Activated T-cell treated with anti-CD3 and anti-CD28 coated beads for 1 hour (primary cell): ENCODE results near the gene KIF26B.

ENCODE experiments used
- DNase-seq: peaks from one replicate; pipeline ENCODE4 v3.0.0-alpha.2; 2020; ENCODE audit warnings: low read depth

KIF26B gene

GRCh38 chr1:245512980-245513578 lies 358.3 kb downstream of the KIF26B start:
- no peak for DNase-seq

GRCh38 chr1:245516284-245516759 lies 361.5 kb downstream of the KIF26B start:
- DNase-seq, result no peak

DNA sequence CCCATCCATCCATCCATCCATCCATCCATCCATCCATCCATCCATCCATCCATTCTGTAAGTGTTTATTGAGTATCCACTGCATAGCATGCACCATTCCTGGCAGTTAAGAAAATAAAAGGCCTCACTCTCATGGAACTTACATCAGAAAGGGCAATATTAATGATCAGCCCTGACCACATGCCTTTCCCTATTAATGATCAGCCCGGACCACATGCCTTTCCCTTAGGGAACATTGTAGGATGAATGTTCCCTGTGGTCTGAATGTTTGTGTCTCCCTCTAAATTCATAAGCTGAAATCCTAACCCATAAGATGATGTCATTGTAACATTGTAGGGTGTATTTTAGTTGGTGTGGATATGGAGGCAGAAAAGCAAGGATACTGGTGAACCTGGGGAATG lies 365.8 kb downstream of the KIF26B start:
- no peak for DNase-seq

DNA sequence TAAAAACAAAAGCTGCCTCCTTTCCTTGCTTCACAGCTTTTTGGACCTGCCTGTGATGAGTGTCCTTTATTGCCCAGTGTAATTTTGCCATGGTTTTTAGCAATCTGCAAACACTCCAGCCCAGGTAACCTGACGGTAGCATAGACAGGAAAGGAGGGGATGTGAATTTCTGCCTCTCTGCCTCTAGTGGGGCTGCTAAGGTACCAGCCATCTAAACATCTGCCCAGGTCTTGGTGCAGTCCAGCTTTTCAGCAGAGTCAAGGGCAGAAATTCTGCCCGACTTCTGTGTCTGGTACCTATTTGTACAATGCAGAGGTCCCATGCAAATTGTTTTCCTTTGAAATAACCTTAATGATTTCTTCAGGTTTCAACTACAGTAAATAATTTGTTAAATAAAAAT lies 371.4 kb downstream of the KIF26B start:
- no peak for DNase-seq

- DNase-seq, result no peak
Measured at GRCh38 chr1:245528258-245528635, 373.5 kb downstream of the KIF26B start.

DNA sequence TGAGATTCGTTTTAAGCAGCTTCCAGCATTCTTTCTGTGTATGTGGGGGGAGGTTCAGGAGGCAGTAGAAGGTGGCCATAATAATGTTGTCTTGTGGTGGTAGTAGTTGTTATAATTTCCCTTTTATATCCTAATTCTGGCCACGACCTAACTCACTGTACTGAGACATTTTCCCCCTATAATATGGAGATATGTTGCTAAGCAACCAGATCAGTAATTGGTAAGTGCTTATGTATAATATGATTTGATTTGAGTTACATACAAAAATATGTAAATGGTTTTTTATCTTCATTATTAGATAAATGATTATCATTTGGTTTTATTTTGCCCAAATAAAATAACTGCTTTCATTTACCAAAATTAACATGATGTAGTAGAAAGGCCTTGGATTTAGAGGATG lies 376.2 kb downstream of the KIF26B start:
- no peak for DNase-seq

GRCh38 chr1:245537992-245538391 lies 383.2 kb downstream of the KIF26B start:
- no peak for DNase-seq

DNA sequence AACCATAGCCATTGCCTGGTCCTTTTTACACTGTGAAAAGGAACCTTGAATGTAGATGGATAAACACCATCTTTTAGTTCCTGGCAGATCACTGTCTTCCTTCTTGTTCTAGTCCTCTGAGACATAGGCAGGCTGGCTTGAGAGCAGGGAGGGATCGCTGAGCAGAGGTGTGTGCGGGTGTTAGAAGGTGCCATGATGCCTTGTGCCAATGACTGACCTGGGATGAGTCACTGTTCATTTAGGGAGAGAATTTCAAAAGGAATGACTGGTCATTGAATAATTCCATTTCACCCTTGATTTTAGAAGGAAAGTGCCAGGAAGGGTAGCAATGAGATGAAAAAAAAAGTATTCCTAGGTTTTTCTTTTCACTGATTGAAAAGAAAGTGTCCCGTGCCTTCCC lies 383.9 kb downstream of the KIF26B start:
- DNase-seq, result no peak

DNA sequence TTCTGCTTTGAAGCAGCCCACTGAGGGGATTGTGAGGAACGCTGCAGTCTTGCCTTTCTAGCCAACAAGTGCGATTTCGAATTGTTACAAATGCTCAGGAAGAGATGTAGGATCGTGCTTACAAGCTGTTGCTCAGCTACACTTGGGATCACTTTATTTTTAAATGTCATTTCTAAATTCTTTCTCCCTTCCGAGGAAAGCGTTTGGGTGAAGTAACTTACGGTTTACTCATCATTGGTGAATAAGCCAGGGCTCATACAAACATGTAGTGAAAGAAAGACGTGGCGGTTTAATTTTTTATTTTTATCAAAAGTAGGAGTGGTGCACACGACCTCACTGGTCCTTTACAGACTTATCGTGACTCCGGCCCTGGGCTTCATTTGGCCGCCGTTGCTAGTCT lies 386.6 kb downstream of the KIF26B start:
- no peak for DNase-seq

- no peak for DNase-seq
Measured at GRCh38 chr1:245542365-245542764, 387.6 kb downstream of the KIF26B start.

- DNase-seq, result no peak
Measured at GRCh38 chr1:245544236-245544635, 389.5 kb downstream of the KIF26B start.

DNA sequence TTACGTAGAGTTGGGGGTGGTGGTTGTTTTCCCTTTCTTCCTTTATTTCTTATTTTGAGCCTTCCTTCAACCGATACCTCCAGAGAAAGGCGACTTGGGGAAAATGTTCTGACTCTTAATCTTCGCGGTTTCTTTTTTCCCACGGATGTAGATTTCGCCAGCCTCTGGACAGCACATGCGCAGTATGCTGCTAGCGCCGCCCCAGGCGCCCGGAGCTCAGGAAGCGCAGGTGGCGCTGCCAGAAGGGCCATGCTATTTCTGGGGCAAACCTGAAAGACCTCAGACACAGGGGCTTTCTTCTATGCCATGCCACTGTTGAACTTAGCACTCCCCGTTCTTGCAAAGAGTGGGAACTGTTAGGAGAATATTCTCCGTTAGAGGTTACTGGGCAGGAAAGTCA lies 392.1 kb downstream of the KIF26B start:
- DNase-seq, result no peak

GRCh38 chr1:245549996-245550719 lies 395.4 kb downstream of the KIF26B start:
- no peak for DNase-seq

- DNase-seq, result no peak
Measured at GRCh38 chr1:245550720-245551043, 395.9 kb downstream of the KIF26B start.

DNA sequence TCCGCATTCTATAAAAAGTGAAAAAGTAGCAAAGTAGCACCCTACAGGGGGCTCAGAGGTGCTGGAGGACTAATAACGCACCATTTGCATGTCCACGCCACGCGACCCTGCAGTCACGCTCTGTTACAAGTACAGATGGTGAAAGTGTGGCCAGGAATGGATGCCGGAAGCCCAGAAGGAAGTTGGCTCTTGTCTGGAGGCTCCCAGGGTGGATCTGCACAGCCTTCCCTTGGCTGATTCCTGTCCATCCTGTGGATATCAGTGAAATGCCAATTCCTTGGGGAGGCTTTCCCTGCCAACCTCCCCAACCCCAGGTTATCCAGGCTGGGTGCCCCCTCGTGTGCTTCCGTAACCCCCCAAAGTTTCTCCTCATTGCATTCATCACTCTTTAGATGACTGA lies 396.8 kb downstream of the KIF26B start:
- DNase-seq, result no peak

DNA sequence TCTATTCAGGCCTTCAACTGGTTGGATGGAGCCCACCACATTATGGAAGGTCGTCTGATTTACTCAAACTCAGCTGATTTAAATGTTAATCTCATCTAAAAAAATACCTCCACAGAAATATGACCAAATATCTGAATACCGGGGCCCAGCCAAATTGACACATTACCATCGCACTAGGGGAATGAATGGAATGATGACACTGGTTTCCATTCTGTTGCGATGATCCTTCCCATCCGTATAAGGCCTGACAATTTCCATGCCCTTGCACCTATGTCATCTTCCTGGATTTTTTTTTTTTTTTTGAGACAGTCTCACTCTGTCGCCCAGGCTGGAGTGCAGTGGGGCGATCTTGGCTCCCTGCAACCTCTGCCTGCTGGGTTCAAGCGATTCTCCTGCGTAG lies 397.5 kb downstream of the KIF26B start:
- no peak for DNase-seq

- DNase-seq, result no peak
Measured at GRCh38 chr1:245556057-245556456, 401.3 kb downstream of the KIF26B start.

DNA sequence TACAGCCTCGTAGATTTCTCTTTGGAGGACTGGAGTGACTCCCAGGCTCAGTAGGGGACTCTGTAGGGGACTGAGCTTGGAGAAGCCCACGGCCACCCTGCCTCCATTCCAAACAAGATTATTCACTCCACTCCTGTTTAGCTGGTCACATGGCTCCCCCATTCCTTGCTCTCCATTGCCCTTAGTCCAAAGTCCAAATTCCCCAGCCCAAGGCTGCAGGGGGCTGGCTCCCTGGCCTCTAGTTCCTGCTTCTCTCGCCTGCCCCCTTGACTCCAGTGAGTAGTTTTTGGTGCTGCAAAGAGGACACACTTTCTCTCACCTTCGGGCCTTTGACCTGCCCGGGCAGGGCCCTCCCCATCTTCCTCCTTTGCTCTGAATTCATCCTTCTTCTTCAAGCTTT lies 403.3 kb downstream of the KIF26B start:
- DNase-seq, result no peak

- no peak for DNase-seq
Measured at GRCh38 chr1:245560316-245560859, 405.6 kb downstream of the KIF26B start.

DNA sequence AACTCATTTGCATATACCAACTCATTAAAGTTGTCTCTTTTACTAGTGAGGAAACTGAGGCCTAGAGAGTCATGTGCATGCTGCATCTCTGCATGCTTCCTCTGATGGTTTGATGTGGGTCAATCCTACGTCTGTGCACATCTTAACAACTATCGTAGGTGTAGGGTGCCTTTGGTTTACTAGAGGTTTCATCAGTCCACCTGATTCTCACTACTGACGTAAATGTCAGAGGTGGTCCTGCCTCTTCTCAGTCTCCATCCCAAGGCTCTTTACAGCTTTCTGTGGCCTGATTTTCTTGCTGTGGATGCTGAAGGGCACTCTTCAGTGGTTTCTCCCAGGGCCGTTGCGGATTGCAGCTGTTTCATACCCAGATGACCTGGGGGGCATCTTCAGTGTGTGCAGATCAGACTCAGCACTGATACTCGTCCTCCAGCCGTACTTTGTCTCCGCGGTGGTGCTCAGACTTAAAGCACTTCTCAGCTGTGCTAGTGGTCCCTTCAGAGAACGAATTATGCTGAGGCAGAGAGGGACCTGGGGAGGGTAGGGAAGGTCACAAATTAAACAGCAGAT lies 407.0 kb downstream of the KIF26B start:
- DNase-seq, result no peak

DNA sequence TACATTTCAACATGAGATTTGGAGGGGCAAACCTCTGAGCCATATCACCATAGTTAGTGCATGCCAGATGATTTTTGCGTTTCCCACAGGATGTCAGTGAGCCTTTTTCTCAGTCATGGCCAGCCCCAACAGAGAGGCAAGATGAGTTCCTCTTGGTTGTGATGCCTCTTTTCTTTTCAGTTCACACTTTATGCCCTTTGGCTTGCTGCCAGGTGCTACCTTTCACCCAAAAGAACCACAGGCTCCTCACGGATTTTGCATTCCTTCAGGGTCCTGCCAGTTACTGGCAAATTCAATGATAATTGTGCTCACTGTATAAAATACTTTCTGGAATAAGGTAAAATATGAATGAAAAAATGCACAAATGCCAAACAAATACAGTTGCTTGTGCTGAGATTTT lies 411.3 kb downstream of the KIF26B start:
- no peak for DNase-seq

DNA sequence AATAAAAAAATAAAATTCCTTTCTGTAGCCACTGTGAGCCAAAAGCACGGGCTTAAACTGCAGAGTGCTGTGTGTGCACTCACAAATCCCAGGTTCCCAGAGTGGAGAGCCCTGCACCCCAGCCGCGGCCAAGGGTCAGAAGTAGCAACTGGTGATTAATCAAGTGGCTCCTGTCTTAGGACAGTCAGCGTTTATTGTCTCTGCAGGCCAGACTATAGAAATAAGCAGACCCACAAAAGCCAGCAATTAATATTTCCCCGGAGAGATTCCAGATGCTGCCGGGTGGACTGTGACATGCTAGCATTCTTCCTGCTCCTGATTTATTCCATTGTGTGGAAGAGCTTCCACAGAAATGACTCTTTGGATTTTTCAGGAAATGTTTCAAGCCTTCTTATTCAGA lies 412.2 kb downstream of the KIF26B start:
- DNase-seq, result no peak

DNA sequence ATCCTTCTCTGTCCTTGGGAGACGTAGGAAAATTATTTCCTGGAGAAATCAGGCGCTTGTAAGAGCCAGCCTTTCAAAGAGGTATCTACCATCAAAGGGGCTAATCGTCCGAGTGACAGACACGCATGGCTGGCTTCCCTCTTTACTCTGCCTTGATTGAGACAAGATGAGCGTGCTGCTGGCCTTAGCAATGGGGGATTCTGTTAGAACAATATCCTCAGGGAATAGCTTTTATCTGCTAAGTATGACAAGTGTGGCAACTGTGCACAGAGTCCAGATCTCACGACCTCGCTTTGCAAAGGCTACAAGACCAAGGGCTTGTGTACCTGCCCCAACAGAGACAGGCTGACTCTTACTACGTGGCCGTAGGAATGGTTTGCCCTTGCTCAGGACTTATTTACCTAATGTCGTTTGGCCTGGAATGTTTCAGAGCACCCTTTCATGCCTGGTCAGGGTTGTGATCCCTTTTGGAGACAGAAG lies 417.1 kb downstream of the KIF26B start:
- no peak for DNase-seq
